ENCODE data around the gene LMBRD1.
"Not testable (repeated sequence)": the region's sequence is repeated elsewhere in the genome, so short reads cannot be mapped to it uniquely, and the experiment has no call there.

DNA sequence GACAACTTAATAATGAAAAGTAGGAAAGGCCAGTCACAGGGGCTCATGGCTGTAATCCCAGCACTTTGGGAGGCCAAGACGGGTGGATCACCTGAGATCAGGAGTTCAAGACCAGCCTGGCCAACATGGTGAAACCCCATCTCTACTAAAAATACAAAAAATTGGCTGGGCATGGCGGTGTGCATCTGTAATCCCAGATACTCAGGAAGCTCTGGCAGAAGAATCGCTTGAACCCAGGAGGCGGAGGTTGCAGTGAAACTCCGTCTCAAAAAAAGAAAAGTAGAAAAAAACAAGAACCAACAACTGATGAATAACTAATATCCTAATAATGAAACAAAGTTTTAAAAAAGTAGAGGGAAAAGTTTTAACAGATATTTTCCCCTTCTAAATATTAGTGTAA lies 9.4 kb downstream of the LMBRD1 start:
- not testable (repeated sequence) for TF ChIP-seq POLR2A, EP300, POLR2AphosphoS5 (IDR thresholded peaks at IDR 0.05)
- TF ChIP-seq, protein P1, sequence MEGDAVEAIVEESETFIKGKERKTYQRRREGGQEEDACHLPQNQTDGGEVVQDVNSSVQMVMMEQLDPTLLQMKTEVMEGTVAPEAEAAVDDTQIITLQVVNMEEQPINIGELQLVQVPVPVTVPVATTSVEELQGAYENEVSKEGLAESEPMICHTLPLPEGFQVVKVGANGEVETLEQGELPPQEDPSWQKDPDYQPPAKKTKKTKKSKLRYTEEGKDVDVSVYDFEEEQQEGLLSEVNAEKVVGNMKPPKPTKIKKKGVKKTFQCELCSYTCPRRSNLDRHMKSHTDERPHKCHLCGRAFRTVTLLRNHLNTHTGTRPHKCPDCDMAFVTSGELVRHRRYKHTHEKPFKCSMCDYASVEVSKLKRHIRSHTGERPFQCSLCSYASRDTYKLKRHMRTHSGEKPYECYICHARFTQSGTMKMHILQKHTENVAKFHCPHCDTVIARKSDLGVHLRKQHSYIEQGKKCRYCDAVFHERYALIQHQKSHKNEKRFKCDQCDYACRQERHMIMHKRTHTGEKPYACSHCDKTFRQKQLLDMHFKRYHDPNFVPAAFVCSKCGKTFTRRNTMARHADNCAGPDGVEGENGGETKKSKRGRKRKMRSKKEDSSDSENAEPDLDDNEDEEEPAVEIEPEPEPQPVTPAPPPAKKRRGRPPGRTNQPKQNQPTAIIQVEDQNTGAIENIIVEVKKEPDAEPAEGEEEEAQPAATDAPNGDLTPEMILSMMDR (IDR thresholded peaks at IDR 0.05): not testable (repeated sequence)
